ENCODE results near the gene NANOGP8.
"Not testable (repeated sequence)": the region's sequence is repeated elsewhere in the genome, so short reads cannot be mapped to it uniquely, and the experiment has no call there.

The NANOGP8 gene, protein sequence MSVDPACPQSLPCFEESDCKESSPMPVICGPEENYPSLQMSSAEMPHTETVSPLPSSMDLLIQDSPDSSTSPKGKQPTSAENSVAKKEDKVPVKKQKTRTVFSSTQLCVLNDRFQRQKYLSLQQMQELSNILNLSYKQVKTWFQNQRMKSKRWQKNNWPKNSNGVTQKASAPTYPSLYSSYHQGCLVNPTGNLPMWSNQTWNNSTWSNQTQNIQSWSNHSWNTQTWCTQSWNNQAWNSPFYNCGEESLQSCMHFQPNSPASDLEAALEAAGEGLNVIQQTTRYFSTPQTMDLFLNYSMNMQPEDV

GRCh38 chr15:35085176-35085919 lies at the start of gene NANOGP8:
NANOGP8 (minus strand) TSS chr15:35085295; CDS start chr15:35085110, 185 bp downstream.
- not testable (repeated sequence) for DNase-seq (ENCODE audit: low read depth in 2 of 2)

- DNase-seq (ENCODE audit: low read depth in 2 of 2): no peak
These were observed 49.2 kb upstream of the NANOGP8 start for GRCh38 chr15:35134299-35134698.

- no peak for DNase-seq (ENCODE audit: low read depth in 2 of 2)
These were observed 45.1 kb upstream of the NANOGP8 start for GRCh38 chr15:35130245-35130644.

DNA sequence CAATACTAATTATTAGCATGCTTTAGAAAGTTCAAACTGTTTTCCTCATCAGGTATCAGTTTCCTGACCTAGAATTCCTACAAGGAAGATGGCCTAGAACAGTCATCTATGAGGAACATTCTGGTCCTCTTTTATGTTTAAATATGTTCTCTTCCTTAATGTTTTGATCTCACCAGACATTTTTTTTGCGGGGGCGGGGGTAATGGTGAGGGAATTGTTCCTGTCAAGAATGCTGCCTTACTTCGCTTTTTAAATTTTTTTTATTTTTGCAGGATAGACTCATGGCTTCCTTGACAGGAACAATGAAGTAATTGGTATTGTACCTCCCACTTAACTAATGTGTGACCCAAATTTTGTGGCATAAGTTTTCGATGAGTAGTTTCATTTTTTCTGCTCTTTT lies 44.3 kb upstream of the NANOGP8 start:
- DNase-seq (ENCODE audit: low read depth in 2 of 2): no peak

GRCh38 chr15:35127717-35128116 lies 42.6 kb upstream of the NANOGP8 start:
- DNase-seq (ENCODE audit: low read depth in 2 of 2): no peak

DNA sequence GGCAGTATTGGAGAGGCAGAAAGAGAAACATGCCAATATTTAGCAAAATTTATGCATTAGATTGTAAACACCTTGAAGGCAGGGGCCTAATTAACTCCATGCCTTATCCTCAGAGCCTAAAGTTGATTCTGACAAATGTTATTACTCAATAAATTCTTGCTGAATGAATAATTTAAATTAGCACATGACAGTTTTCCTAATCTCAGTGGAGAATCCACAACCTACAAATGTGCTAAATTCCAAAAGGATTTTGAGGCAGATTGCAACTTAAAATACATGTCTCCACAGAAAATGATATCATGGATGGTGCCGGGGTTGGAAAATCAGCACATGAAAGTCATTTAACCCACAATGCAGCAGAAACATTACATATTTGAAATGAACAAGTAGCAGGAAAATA lies 41.1 kb upstream of the NANOGP8 start:
- DNase-seq (ENCODE audit: low read depth in 2 of 2): no peak

GRCh38 chr15:35123743-35124142 lies 38.6 kb upstream of the NANOGP8 start:
- no peak for DNase-seq (ENCODE audit: low read depth in 2 of 2)

- no peak for DNase-seq (ENCODE audit: low read depth in 2 of 2)
These were observed 36.7 kb upstream of the NANOGP8 start for GRCh38 chr15:35121611-35122359.

GRCh38 chr15:35120173-35120572 lies 35.1 kb upstream of the NANOGP8 start:
- no peak for DNase-seq (ENCODE audit: low read depth in 2 of 2)

- no peak for DNase-seq (ENCODE audit: low read depth in 2 of 2)
These were observed 33.9 kb upstream of the NANOGP8 start for GRCh38 chr15:35118960-35119359.

GRCh38 chr15:35117543-35118265 lies 32.6 kb upstream of the NANOGP8 start:
- no peak for DNase-seq (ENCODE audit: low read depth in 2 of 2)

DNA sequence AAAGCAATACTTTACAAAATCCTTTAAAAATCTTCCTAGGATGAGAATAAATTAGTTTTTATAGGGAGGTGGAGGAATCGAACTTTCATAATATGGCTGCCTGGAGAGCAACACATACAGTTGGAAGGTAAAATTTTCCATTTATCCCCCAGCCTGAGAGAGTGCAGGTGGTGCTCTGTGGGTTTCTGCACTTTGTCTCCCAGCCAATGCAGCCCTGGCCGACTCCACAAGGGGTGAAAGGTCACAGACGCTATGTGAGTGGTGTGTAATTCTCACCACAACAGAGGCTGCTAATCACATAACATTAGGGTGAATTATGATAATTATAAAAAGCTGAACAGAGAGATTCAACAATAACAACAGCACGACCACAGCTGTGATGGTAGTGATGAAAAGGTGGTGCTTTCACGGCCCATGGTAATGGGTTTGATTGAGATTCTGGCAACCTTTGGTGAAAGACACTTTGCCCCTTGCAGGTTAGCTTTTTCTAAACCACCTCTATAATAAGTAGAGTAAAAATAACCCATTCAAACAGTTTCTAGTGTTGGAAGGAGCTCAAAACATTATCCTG lies 30.1 kb upstream of the NANOGP8 start:
- no peak for DNase-seq (ENCODE audit: low read depth in 2 of 2)

DNA sequence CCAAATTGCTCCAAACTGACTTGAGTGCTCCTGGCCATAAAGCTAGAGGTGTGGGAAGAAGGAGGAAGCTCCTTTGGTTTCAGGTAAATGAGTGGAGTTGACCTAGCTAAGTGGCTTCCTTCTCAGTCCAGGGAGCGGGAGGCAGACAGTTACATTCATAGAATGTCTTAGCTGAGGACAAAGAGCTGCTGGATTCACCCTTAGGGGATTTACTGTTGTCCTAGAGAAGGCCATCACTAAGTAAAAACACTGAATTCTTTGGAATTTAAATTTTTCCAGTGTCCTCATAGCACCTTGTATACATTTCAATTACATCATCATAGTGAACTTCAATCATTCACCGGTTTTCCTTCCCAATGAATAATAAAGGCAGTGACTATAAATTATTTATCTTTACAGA lies 27.3 kb upstream of the NANOGP8 start:
- no peak for DNase-seq (ENCODE audit: low read depth in 2 of 2)

- no peak for DNase-seq (ENCODE audit: low read depth in 2 of 2)
These were observed 26.8 kb upstream of the NANOGP8 start for GRCh38 chr15:35111861-35112260.

- DNase-seq (ENCODE audit: low read depth in 2 of 2): no peak
These were observed 23.4 kb upstream of the NANOGP8 start for GRCh38 chr15:35108453-35108852.

DNA sequence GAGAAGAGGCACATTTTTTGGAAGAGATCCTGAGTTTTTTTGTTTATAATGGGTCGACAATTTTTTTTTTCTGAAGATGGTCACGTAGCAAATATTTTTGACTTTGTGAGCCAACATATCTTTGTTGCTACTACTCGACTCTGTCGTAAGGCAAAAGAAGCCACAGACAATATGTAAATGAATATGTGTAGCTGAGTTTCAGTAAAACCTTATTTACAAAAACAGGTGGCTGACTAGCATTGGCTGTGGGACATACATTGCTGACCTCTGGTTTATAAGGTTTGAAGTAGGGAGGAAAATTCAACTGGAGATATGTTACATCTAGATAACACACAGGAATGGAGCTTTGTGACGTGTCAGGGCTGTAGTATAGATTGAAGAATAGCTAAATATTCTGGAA lies 22.5 kb upstream of the NANOGP8 start:
- DNase-seq (ENCODE audit: low read depth in 2 of 2): no peak

DNA sequence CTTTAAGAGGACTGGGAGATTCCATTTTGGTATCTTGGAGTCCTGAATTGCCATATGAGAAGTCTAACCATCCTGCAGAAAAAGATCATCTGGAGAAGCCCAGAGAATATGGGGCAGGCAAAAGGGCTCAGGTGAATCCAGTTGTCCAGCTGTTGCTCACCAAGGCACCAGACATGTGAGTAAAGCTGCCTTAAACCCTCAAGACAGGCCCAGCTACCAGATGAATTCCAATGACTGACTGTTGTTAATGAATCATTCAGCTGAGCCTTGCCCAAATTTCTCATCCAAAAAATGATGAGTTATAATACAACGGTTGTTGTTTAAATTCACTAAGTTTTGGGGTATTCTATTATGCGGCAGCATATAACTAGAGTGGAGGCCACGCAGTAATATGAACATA lies 22.0 kb upstream of the NANOGP8 start:
- no peak for DNase-seq (ENCODE audit: low read depth in 2 of 2)

- DNase-seq (ENCODE audit: low read depth in 2 of 2): no peak
These were observed 19.5 kb upstream of the NANOGP8 start for GRCh38 chr15:35104526-35105147.

DNA sequence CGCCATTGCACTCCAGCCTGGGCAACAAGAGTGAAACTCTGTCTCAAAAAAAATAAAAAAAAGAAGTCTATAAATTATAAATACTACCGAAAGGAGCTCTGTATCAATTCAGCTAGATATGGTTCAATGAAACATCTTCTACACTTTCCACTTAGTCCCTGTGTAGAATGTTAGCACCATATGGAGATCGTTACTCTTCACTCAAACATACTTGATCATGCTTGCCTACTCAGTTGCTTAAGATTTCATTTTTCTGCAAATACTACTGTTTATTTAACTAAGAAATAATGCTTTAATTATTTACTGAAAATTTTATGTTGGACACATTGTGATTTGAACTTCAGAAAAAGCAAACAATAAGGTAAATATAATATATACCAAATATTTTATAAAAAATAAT lies 17.1 kb upstream of the NANOGP8 start:
- no peak for DNase-seq (ENCODE audit: low read depth in 2 of 2)

GRCh38 chr15:35101335-35101734 lies 16.2 kb upstream of the NANOGP8 start:
- no peak for DNase-seq (ENCODE audit: low read depth in 2 of 2)

DNA sequence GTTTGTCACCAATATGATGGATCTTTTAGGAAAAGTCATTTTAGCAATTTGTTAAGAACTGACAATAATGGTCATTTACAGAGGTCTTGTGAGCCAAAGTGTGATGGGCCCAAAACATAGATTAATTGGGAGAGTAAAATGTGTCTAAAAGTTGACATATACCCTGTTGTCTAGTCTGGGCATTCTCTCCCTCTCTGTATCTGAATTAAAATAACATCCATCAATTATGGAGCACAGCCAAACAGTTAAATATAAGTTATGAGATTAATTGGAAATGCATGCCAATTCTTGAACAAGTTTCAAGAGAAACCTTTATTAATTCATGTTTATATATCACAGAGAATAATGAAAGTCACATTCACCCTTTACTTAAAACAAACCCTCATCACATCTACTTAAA lies 13.6 kb upstream of the NANOGP8 start:
- DNase-seq (ENCODE audit: low read depth in 2 of 2): no peak

Data from stimulated activated CD4-positive, alpha-beta T cell treated with anti-CD3 and anti-CD28 coated beads, Interleukin-4, amount 100 ng/mL, for 48 hours (primary cell).